NOMO-1 treated with DMSO at 0.1 percent for 48 hours (cell line): ENCODE results near the gene ACOXL.

Source experiments
- DNase-seq: peaks from one replicate; lab custom pipeline; 2025; ENCODE audit not compliant: unreplicated experiment; lab: John Stamatoyannopoulos, UW

Gene ACOXL

GRCh38 chr2:110873597-110874452, 141.5 kb downstream of the ACOXL start:
- no peak for DNase-seq

DNA sequence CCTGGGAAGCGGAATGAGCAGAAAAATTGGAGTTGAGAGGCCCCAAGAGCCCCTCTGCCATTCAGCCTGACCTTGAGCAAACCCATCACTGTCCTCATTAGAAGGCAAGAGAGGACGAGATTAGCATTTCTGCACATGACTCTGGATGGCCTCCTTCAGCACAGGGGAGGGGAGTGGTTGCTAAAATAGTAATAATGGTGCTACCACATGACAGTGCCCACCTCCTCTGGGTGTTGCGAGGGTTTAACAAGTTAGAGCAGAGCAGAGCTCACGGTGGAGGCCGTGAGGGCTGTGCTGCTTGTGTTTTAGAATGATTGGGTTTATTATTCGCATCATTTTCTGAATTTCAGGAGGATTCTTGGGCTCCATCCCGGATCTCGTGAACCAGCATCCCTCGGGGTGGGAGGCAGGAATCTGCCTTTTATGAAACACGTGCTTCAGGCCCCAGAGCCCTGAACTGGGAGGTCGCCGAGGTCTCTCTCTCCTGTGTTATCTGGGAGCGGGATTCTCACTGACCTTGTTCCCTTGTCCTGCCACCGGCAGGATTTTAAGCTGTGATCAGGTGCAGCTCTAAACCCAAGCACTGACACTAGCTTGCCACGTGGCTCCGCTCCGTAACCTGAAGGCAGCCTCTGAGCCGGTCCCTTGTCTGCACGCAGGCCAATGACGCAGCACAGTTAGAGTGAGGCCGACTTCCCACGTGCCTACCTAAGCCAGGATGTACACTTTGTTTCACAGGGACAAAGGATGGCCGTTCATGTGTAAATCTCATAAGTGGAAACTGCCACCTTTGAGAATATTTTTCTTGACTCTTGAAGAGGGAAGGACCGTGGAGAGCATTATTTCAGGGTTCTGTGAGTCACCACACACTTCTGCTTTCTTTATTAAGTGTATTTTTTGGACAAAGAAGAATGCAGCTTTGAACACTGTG, 142.3 kb downstream of the ACOXL start:
- DNase-seq: peak; percentile 85

DNA sequence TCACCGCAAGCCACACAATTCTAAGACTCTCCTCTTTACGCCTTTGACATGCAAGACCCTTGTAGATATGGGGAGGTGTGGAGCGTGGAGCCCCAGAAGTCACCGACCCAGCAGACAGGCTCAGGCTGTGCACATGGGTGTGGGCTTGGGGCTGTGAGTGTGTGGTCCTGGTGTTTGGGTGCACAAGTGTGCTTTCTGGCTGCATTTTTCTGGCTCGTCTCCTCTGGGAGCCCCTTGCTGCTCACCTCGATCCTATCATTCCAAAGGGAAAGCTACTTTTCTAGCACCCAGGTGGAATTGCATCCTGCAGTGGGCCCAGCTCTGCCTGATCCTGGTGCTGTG, 143.0 kb downstream of the ACOXL start:
- DNase-seq: no peak

DNA sequence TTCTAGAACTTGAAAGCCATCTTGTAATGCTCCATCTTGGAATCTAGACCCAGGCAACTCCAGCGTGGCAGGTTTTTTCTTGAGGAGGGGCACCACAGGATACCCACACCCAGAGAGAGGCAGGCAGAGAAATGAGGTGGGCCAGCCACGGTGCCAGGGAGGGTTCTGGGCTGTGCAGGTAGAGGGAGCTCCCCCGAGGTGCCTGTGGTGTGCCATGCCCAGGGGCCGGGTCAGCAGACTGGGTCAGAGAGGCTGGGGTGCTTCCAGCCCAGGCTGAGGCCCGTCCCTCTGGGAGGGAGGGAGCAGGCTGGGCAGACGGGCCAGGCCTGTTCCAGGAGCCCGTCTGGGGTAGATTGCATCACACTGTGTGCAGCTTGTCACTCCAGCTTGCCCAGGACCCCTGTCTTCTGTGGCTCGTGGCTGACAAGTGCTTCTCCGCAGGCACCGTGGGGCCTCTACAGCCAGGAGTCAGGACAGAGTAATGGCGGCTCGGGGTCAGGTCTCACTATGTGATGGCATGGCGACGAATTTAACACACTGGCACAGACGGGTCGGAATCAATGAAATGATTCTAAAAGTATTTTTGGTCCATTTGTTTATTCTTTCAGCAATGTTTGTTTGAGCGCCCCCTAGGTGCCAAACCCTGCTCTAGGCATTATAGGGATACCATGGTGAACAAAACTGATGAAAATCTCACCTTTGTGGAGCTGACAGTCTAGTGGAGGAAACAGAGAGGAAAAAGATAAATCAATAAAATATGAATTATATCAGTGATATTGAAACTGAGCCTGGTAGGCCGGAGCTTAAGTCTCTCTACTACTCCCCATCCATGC, 144.0 kb downstream of the ACOXL start:
- DNase-seq: no peak

DNA sequence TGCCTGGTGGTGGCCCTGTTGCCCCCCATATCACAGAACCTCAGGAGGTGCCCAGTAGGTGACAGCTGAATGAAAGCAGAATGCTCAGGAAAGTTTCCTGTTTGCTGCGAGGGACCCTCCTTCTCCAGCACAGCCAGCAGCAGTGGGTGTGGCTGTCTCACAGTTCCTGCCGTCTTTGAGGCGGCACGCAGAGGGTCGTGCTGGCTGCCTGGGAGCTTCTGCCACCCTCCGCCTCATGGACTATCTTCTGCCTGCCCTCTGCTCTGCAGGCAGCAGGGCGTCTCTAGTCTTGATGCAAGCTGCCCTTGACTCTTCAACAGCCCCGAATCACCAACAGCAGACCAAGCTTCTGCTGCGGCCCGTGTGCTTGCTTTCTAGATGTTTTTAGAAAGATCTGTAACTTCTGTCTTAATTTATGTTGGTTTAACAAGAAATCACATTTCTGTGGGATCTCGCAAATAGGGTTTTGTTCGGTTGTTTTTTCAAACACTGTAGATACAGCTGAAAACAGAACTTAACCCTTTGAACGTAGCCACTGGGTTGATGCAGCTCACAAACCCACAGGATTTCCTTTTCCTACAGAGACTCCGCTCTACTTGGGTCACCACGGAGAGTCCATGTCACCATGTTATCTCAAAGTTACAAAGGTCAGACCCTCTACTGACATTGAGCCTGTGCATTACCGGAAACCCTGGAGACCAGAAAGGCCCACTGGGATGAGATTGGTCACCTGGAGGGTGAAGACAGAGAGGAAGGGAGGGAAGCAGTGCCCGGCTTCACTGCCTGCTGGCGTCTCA, 144.9 kb downstream of the ACOXL start:
- no peak for DNase-seq

- DNase-seq: no peak
These were observed 145.8 kb downstream of the ACOXL start for GRCh38 chr2:110878150-110878549.

DNA sequence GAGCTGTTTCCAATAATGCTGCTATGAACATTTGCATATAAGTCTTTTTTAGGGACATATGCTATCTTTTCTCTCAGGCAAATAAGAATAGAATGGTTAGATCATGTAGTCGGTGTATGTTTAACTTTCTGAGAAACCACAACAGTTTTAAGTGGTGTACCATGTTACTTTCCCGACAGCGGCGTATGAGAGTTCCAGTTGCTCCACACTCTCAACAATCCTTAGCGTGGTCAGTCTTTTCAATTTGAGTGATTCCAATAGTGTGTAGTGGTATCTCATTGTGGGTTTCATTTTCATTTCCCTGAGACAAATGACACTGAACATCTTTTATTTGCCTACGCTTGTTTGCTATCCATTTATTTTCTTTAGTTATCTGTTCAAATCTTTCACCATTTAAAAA, 149.5 kb downstream of the ACOXL start:
- no peak for DNase-seq

GRCh38 chr2:110883406-110883805, 151.0 kb downstream of the ACOXL start:
- no peak for DNase-seq

DNA sequence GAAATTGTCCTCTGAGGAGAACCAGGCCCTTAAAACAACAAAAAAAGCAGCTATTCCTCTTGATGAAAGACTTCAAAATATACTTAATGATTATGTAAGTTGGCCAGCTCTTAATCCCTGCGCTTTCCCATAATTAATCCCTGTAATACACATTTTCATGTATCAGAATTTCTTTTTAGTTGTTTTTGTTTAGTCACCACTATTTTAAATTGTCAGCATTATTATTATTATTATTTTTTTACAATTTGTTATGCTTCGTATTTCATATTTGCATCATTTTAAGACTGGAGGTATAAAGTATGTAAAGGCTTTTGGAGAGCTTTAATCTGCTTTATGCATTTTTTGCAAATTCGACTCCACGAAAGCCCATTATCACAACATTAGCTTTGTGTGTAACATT, 152.9 kb downstream of the ACOXL start:
- no peak for DNase-seq

- no peak for DNase-seq
These were observed 154.6 kb downstream of the ACOXL start for GRCh38 chr2:110886826-110887573.

DNA sequence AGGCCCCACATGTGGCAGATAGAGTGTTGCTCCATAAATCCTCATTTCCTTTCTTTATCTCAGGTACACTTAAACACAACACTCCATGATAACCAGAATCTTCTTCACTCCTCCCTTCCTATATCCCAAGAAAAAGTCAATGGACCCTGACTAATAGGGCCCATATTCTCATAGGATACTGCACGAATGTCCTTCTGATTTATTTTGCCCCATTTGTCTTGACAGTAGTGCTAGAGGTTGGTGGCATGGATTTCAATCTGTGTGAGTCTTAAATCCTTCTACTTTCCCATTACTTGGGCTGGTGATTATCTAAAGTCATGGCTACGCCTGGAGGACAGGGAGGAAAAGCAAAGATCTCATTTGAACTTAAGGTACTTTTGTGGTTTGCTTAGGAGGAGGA, 156.0 kb downstream of the ACOXL start:
- no peak for DNase-seq

- no peak for DNase-seq
These were observed 159.3 kb downstream of the ACOXL start for GRCh38 chr2:110891626-110892025.

DNA sequence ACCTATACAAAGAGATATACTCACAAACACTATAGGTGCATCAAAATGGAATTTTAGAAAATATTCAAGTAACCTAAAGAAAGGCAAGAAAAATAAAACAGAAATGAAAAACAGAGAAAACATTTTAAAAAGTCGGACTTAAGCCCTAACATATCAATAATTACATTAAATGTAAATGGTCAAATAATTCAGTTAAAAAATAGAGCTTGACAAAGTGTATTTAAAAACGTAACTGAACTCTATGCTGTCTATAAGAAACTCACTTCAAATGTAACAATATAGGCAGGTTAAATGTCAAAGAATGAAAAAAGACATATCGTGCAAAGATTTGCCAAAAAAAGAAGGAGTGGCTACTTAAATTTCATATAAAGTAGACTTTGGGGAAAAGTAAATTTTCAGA, 163.9 kb downstream of the ACOXL start:
- no peak for DNase-seq

- DNase-seq: no peak
These were observed 165.6 kb downstream of the ACOXL start for GRCh38 chr2:110897966-110898365.

- DNase-seq: no peak
These were observed 167.8 kb downstream of the ACOXL start for GRCh38 chr2:110900191-110900590.

DNA sequence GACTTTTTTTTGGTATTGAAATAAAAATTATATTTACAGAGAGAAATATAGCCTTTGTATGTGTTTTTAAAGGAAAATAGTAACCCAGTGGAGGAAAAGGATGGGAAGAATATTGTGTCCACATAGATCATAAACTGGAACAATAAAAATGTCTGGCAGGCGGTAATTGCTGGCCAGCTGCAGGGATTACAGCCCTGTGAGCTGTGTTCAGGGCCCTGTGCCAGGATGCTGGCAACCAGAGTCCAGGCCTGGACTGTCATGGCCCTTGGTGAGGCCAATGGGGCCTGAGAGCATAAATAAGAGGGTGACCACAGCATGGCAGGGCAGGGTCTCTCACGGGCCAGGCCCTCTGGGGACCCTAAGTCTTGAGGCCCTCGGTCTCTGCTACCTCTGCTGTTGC, 171.2 kb downstream of the ACOXL start:
- DNase-seq: no peak

DNA sequence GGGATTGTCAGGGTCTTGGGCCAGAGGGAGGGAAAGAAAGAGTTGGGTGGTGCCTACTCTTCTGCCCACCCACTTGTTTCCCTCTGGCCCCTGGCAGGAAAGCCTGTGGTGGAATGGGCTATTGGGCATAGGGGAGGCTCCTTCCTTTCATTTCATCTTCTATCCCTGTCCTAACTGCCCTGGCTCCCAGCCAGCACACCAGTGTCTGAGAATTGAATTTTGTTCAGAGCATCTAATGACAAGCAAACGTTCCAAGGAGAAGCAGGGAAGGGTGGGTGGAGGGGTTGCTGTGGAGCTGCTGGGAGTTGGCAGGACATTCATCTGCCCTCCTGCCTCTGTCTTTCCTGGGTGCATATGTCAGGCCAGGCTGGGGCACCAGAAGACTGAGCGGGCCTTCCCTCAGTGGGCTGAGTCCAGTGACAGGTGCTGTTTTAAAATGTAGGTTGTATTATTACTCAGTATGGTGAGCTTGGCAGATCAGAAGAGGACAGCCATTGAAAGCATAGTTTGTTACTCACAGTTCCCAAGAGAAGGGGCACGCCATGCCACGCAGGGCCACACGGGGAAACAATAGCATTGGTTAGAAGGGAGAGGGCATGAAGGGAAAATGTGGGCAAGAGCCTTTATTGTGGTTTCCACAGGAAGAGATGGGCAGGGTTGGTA, 171.9 kb downstream of the ACOXL start:
- no peak for DNase-seq

DNA sequence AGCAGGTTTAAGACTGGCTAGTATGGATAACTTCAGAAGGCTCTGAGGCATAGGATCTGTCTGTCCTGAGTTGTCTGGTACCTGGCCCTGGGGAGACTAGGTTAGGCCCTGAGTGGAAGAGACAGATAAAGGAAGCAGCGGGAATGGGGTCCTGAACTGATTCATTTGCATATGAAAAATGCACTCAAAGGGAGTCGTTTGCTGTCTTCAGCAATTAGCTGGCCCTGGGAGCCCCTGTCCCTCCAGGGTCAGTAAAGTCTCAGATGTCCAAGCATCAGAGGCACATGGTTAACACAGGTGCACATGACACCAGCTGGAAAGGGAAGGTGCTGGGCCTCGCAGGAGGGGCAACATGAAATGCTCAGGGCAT, 172.4 kb downstream of the ACOXL start:
- DNase-seq: no peak

DNA sequence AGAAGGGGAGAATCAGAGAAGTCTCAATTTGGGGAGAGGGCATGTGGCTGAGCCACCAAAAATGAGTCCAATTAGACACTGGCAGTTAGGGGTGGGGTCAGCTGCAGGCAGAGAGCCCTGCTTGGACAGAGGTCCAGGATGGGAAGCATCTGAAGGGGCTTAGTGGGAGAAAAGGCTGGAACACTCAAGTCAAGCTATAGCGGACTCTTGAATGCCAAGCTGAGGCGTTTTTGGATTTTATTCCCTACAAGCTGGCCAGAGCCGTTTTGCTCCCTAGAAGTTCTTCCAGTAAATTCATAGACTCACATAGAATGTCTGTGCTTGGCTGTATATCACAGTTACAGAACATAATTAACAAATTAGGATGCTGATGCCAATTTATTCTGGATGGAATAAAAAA, 172.8 kb downstream of the ACOXL start:
- no peak for DNase-seq
